HEK293 (cell line): ENCODE results near the gene THYN1.

Experiments used
- CTCF ChIA-PET: fragments of 350-600 bp; formaldehyde crosslinking; extraction: SDS; loops from one replicate; lab custom pipeline; 2021; ENCODE audit warnings: antibody characterized with exemption; lab: Yijun Ruan, JAX
- POLR2A ChIA-PET: fragments of 300-600 bp; formaldehyde crosslinking; extraction: SDS; loops from one replicate; lab custom pipeline; 2020; ENCODE audit warnings: antibody characterized with exemption, inconsistent platforms; lab: Yijun Ruan, JAX
- H3K27ac ChIP-seq: fragments of 200-500 bp; sonication (Bioruptor generic); 2 replicates; pipeline ENCODE4 v1.5.1; 2014; ENCODE audit warnings: low read depth, low read length, control low read depth, inconsistent platforms; ENCODE audit errors: extremely low read depth
- H3K36me3 ChIP-seq, 2 experiments: fragments of 200-500 bp in 1 of 2; sonication (Bioruptor generic) in 1 of 2; 1 replicate in 1 of 2; 2 replicates in 1 of 2; pipeline ENCODE4 v1.5.1; 2014 to 2017; ENCODE audit warnings: inconsistent platforms in 2 of 2, low read length in 2 of 2; ENCODE audit not compliant: control insufficient read depth in 2 of 2, insufficient read depth in 1 of 2
- H3K4me1 ChIP-seq: fragments of 200-500 bp; sonication (Bioruptor generic); 2 replicates; pipeline ENCODE4 v1.5.1; 2014; ENCODE audit warnings: mild to moderate bottlenecking, low read length, inconsistent platforms; ENCODE audit not compliant: control insufficient read depth, insufficient read depth
- H3K4me3 ChIP-seq: 2 replicates; pipeline ENCODE4 v1.5.1; 2011; ENCODE audit warnings: low read depth, mild to moderate bottlenecking, control low read depth, low read length, moderate library complexity
- H3K9me3 ChIP-seq: fragments of 200-500 bp; sonication (Bioruptor generic); 2 replicates; pipeline ENCODE4 v1.5.1; 2014; ENCODE audit warnings: low read depth, low read length, inconsistent platforms; ENCODE audit not compliant: control insufficient read depth, insufficient read depth
- CTCF ChIP-seq: fragments of 450-650 bp; formaldehyde crosslinking; IDR thresholded peaks from 2 replicates; pipeline ENCODE4 v1.5.1; 2016; ENCODE audit warnings: missing biosample characterization, missing genetic modification characterization
- INSM2 ChIP-seq: fragments of 450-650 bp; formaldehyde crosslinking; IDR thresholded peaks from 2 replicates; pipeline ENCODE4 v1.5.1; 2016; ENCODE audit warnings: missing biosample characterization, missing genetic modification characterization
- KLF9 ChIP-seq: fragments of 450-650 bp; formaldehyde crosslinking; IDR thresholded peaks from 2 replicates; pipeline ENCODE4 v1.5.1; 2016; ENCODE audit warnings: missing biosample characterization, missing genetic modification characterization, low read depth
- REPIN1 ChIP-seq: fragments of 450-650 bp; formaldehyde crosslinking; IDR thresholded peaks from 2 replicates; pipeline ENCODE4 v1.5.1; 2017; ENCODE audit warnings: missing biosample characterization, missing genetic modification characterization, low read depth
- SETDB1 ChIP-seq: IDR thresholded peaks from one replicate; pipeline ENCODE4 v1.6.1; 2017; ENCODE audit warnings: mild to moderate bottlenecking, low read length, moderate library complexity, mixed read lengths; ENCODE audit not compliant: insufficient read length
- SP3 ChIP-seq: fragments of 450-650 bp; formaldehyde crosslinking; IDR thresholded peaks from 2 replicates; pipeline ENCODE4 v1.5.1; 2016; ENCODE audit warnings: missing biosample characterization, missing genetic modification characterization
- WT1 ChIP-seq: fragments of 450-650 bp; formaldehyde crosslinking; IDR thresholded peaks from 2 replicates; pipeline ENCODE4 v1.5.1; 2016; ENCODE audit warnings: missing biosample characterization, missing genetic modification characterization
- ZBTB21 ChIP-seq: fragments of 450-650 bp; formaldehyde crosslinking; IDR thresholded peaks from 2 replicates; pipeline ENCODE4 v1.5.1; 2017; ENCODE audit warnings: missing biosample characterization, missing genetic modification characterization
- ZBTB6 ChIP-seq: fragments of 450-650 bp; formaldehyde crosslinking; IDR thresholded peaks from 2 replicates; pipeline ENCODE4 v1.5.1; 2017; ENCODE audit warnings: missing biosample characterization, missing genetic modification characterization
- ZFP3 ChIP-seq: fragments of 450-650 bp; formaldehyde crosslinking; IDR thresholded peaks from 2 replicates; pipeline ENCODE4 v1.5.1; 2016; ENCODE audit warnings: low read depth, missing biosample characterization, missing genetic modification characterization
- ZNF223 ChIP-seq: fragments of 450-650 bp; formaldehyde crosslinking; IDR thresholded peaks from 2 replicates; pipeline ENCODE4 v1.5.1; 2016; ENCODE audit warnings: missing biosample characterization, missing genetic modification characterization
- ZNF26 ChIP-seq: fragments of 450-650 bp; formaldehyde crosslinking; IDR thresholded peaks from 2 replicates; pipeline ENCODE4 v1.5.1; 2016; ENCODE audit warnings: missing biosample characterization, missing genetic modification characterization
- ZNF311 ChIP-seq: fragments of 450-650 bp; formaldehyde crosslinking; IDR thresholded peaks from 2 replicates; pipeline ENCODE4 v1.5.1; 2017; ENCODE audit warnings: missing biosample characterization, missing genetic modification characterization, borderline replicate concordance
- ZNF362 ChIP-seq: fragments of 450-650 bp; formaldehyde crosslinking; IDR thresholded peaks from 2 replicates; pipeline ENCODE4 v1.5.1; 2016; ENCODE audit warnings: missing biosample characterization, missing genetic modification characterization
- ZNF37A ChIP-seq: fragments of 450-650 bp; IDR thresholded peaks from 2 replicates; pipeline ENCODE4 v1.5.1; 2018; ENCODE audit warnings: missing biosample characterization, missing genetic modification characterization
- ZNF433 ChIP-seq: fragments of 450-650 bp; formaldehyde crosslinking; IDR thresholded peaks from 2 replicates; pipeline ENCODE4 v1.5.1; 2016; ENCODE audit warnings: missing biosample characterization, missing genetic modification characterization, low read depth
- ZNF514 ChIP-seq: fragments of 450-650 bp; formaldehyde crosslinking; IDR thresholded peaks from 2 replicates; pipeline ENCODE4 v1.5.1; 2016; ENCODE audit warnings: missing biosample characterization, missing genetic modification characterization
- ZNF660 ChIP-seq: fragments of 450-650 bp; IDR thresholded peaks from 2 replicates; pipeline ENCODE4 v1.5.1; 2018; ENCODE audit warnings: missing biosample characterization, mild to moderate bottlenecking, missing genetic modification characterization
- ZNF677 ChIP-seq: fragments of 450-650 bp; IDR thresholded peaks from 2 replicates; pipeline ENCODE4 v1.5.0; 2018; ENCODE audit warnings: missing biosample characterization, mild to moderate bottlenecking, missing genetic modification characterization, moderate library complexity
- ZNF701 ChIP-seq: fragments of 450-650 bp; formaldehyde crosslinking; IDR thresholded peaks from 2 replicates; pipeline ENCODE4 v1.5.1; 2016; ENCODE audit warnings: missing biosample characterization, missing genetic modification characterization

THYN1 gene

GRCh38 chr11:134266440-134266839 lies 13.3 kb upstream of the THYN1 start (continued):
- no peak for TF ChIP-seq ZNF362
- no peak for TF ChIP-seq ZNF37A (tag by site-specific recombination)
- peak; percentile 61; the same call in 1 of the 2 replicates for TF ChIP-seq WT1 (tag by site-specific recombination)
- no peak for TF ChIP-seq KLF9 (tag by site-specific recombination)

GRCh38 chr11:134264966-134265764 lies 12.0 kb upstream of the THYN1 start:
- no peak for TF ChIP-seq ZNF362
- no peak for TF ChIP-seq ZBTB6
- TF ChIP-seq INSM2 (tag by site-specific recombination) = no peak
- no peak for TF ChIP-seq ZNF660 (tag by site-specific recombination)
- TF ChIP-seq ZNF677 = no peak
- TF ChIP-seq ZNF701 = no peak
- TF ChIP-seq ZNF433 (tag by site-specific recombination) = no peak
- TF ChIP-seq ZNF514 (tag by site-specific recombination) = no peak
- TF ChIP-seq ZFP3 (tag by site-specific recombination) = no peak
- no peak for TF ChIP-seq ZNF26
- no peak for TF ChIP-seq ZBTB21 (tag by site-specific recombination)
- no peak for TF ChIP-seq REPIN1
- no peak for TF ChIP-seq ZNF223
- no peak for TF ChIP-seq CTCF (tag by site-specific recombination)
- no peak for TF ChIP-seq SETDB1
- TF ChIP-seq SP3 (tag by site-specific recombination) = no peak
- no peak for TF ChIP-seq ZNF311 (tag by site-specific recombination)
- ChIA-PET POLR2A (interaction anchor here (0.7 kb wide), 1 partner anchor 14 kb away, joined by 3 read pairs; no protein-coding TSS in a partner anchor), CTCF (interaction anchor here (1.4 kb wide), 1 partner anchor 13 kb away, joined by 5 read pairs; no protein-coding TSS in a partner anchor)
- Histone ChIP-seq H3K36me3 (peaks cover 0 to 41% of the 10 kb centered on the region in 2 experiments; a peak in 2 of 3 replicates), H3K9me3 (no peaks in the 10 kb centered on the region), H3K27ac (no peak overlapping the region), H3K4me1 (no peaks in the 10 kb centered on the region), H3K4me3 (no peak overlapping the region)
